SH-SY5Y (cell line): ENCODE measurements around the gene MPZL3.

Source experiments
- GATA2 ChIP-seq: IDR thresholded peaks from 2 replicates; pipeline ENCODE4 v1.6.1; 2011; ENCODE audit warnings: mild to moderate bottlenecking, low read depth, low read length
- GATA3 ChIP-seq: IDR thresholded peaks from 2 replicates; pipeline ENCODE4 v1.6.1; 2011; ENCODE audit warnings: low read depth, mild to moderate bottlenecking, low read length, moderate library complexity

GRCh38 chr11:118260353-118260752, 8.2 kb upstream of the MPZL3 start:
- TF ChIP-seq GATA2: no peak
- no peak for TF ChIP-seq GATA3
